Astrocyte of the cerebellum (primary cell): ENCODE measurements around the gene ZNF628.

Source experiments
- DNase-seq: peaks from one replicate; pipeline ENCODE4 v3.0.0-alpha.2; 2011; ENCODE audit warnings: low read depth
- H3K4me3 ChIP-seq: 2 replicates; pipeline ENCODE4 v1.5.1; 2011; ENCODE audit warnings: mild to moderate bottlenecking, low read depth, low read length, moderate library complexity
- in situ Hi-C: cut with HindIII; loops from 2 replicates; pipeline ENCODE4 v1.10.0; 2017; ENCODE audit warnings: low sequenced_read_pairs
- TF ChIP-seq, protein P1 (sequence below): IDR thresholded peaks from 2 replicates; pipeline ENCODE4 v1.5.1; 2012; ENCODE audit warnings: low read length, low read depth, moderate library complexity, mild to moderate bottlenecking; ENCODE audit errors: missing control alignments

ZNF628 gene

GRCh38 chr19:55453511-55454260 lies 22.7 kb upstream of the ZNF628 start:
- in situ Hi-C loops = no loop called here
- DNase-seq = no peak
- TF ChIP-seq, protein P1, sequence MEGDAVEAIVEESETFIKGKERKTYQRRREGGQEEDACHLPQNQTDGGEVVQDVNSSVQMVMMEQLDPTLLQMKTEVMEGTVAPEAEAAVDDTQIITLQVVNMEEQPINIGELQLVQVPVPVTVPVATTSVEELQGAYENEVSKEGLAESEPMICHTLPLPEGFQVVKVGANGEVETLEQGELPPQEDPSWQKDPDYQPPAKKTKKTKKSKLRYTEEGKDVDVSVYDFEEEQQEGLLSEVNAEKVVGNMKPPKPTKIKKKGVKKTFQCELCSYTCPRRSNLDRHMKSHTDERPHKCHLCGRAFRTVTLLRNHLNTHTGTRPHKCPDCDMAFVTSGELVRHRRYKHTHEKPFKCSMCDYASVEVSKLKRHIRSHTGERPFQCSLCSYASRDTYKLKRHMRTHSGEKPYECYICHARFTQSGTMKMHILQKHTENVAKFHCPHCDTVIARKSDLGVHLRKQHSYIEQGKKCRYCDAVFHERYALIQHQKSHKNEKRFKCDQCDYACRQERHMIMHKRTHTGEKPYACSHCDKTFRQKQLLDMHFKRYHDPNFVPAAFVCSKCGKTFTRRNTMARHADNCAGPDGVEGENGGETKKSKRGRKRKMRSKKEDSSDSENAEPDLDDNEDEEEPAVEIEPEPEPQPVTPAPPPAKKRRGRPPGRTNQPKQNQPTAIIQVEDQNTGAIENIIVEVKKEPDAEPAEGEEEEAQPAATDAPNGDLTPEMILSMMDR = no peak
- H3K4me3 ChIP-seq = no peak overlapping the region

- no peak for DNase-seq
- in situ Hi-C loops = no loop called here
- no peak overlapping the region for H3K4me3 ChIP-seq
- TF ChIP-seq, protein P1 = peak; percentile 75
Observed at GRCh38 chr19:55454787-55455243, 21.6 kb upstream of the ZNF628 start.

GRCh38 chr19:55455576-55456235 lies 20.7 kb upstream of the ZNF628 start:
- no peak for DNase-seq
- TF ChIP-seq, protein P1 = no peak
- in situ Hi-C loops = no loop called here

DNA sequence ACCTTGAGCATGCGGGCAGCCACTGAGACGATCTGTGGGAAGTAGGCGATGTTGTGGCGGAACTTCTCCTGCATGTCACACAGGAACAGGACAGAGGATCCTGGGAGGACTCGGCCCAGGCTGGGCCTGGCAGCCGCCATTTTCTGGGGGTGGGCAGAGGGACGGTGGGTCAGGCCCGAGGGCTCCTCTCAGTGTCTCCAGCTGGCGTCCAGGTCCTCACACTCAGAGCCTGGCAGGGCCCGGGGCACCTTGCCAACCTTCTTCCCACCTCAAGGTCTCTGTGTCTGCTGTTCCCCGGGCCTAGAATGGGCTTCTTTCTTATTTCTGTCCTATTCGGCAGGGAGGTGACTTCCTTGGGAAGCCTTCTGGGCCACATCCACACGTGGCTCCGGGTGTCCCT lies 20.1 kb upstream of the ZNF628 start:
- no peak overlapping the region for H3K4me3 ChIP-seq
- TF ChIP-seq, protein P1 = no peak
- in situ Hi-C loops = no loop called here
- DNase-seq = no peak

More at GRCh38 chr19:55455576-55456235, 20.7 kb upstream of the ZNF628 start:
- no peak overlapping the region for H3K4me3 ChIP-seq

DNA sequence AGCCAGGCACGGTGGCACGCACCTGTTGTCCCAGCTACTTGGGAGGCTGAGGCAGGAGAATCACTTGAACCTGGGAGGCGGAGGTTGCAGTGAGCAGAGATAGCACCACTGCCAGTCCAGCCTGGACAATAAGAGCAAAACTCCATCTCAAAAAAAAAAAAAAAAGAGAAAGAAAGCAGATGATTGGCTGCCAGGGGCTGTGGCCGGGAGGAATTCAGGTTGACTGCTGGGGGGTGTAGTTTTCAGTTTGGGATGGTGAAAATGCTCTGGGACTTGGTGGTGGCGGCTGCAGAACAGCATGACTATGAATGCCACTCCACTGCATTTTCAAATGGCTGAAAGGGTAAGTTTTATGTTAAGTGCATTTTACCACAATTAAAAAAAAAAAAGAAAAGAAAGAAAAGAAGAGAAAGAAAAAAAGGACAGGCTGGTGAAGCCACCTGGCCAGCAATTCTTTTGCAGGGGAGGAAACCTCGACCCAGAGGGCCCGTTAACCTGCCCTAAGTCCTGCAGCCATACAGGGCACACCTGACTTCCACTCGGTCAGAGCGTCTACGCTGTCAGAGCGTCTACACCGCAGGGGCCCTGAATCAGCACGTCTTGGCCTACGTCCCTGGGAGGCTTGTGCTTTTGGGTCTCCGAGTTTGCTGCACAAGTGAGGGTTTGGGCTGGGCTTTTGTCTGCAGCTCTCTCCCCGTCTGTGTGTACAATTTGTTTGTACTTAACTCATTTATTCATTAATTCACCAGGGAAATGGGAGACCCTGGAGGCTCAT lies 18.5 kb upstream of the ZNF628 start:
- in situ Hi-C loops = no loop called here
- no peak for DNase-seq
- TF ChIP-seq, protein P1 = no peak
- no peak overlapping the region for H3K4me3 ChIP-seq

DNA sequence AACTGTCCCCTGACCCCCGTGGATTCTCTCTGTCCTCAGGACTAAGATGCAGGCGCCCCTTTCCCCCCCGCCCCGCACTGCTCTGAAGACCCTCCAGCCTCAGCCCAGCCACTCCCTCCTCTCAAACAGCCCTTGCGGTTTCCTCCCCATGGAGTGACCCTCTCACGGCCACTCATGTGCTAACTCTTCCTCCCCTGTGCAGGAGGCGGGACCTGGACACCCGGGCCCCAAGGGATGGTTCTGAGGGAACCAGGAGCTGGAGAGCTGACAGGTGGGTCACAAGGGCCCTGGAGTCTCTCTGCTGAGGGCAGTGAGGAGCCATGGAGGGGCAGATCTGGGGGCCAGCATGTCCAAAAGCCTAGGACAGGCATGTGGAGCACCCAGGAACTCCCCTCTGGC lies 16.9 kb upstream of the ZNF628 start:
- TF ChIP-seq, protein P1 = no peak
- in situ Hi-C loops = no loop called here
- DNase-seq = no peak
- no peak overlapping the region for H3K4me3 ChIP-seq
